H9 (cell line): ENCODE data around the gene CAMTA1. TPM values are rescaled to one million over a fixed set of nuclear protein-coding genes. Genes with fewer than 3 reads are reported as not detected.

Source experiments
- DNase-seq: peaks from one replicate; pipeline ENCODE4 v3.0.0-alpha.2; 2017
- H2AFZ ChIP-seq: one replicate; pipeline ENCODE4 v1.6.1; 2013; ENCODE audit warnings: mild to moderate bottlenecking, low read length, control low read depth, moderate library complexity
- H2AK5ac ChIP-seq: 2 replicates; pipeline ENCODE4 v1.6.1; 2013; ENCODE audit warnings: low read length, control low read depth, mixed read lengths; ENCODE audit not compliant: insufficient read length
- H2BK120ac ChIP-seq: one replicate; pipeline ENCODE4 v1.6.1; 2013; ENCODE audit warnings: low read depth, mild to moderate bottlenecking, low read length, control low read depth, inconsistent platforms; ENCODE audit not compliant: poor library complexity, severe bottlenecking
- H2BK12ac ChIP-seq: 2 replicates; pipeline ENCODE4 v1.6.1; 2013; ENCODE audit warnings: low read length, control low read depth, mixed read lengths, low read depth; ENCODE audit not compliant: insufficient read length
- H2BK15ac ChIP-seq: 2 replicates; pipeline ENCODE4 v1.6.1; 2013; ENCODE audit warnings: low read depth, low read length, control low read depth
- H2BK20ac ChIP-seq: one replicate; pipeline ENCODE4 v1.6.1; 2013; ENCODE audit warnings: low read depth, mild to moderate bottlenecking, low read length, control low read depth, inconsistent platforms; ENCODE audit not compliant: poor library complexity, severe bottlenecking
- H2BK5ac ChIP-seq: 2 replicates; pipeline ENCODE4 v1.6.1; 2013; ENCODE audit warnings: low read length, control low read depth, mixed read lengths; ENCODE audit not compliant: insufficient read length
- H3K14ac ChIP-seq: 2 replicates; pipeline ENCODE4 v1.6.1; 2013; ENCODE audit warnings: low read length, control low read depth; ENCODE audit not compliant: insufficient read depth
- H3K18ac ChIP-seq: 2 replicates; pipeline ENCODE4 v1.6.1; 2013; ENCODE audit warnings: low read depth, mild to moderate bottlenecking, mixed read lengths, low read length, control low read depth; ENCODE audit not compliant: insufficient read length
- H3K23ac ChIP-seq: 2 replicates; pipeline ENCODE4 v1.6.1; 2013; ENCODE audit warnings: low read length, control low read depth, mixed read lengths, low read depth; ENCODE audit not compliant: insufficient read length
- H3K23me2 ChIP-seq: 2 replicates; pipeline ENCODE4 v1.6.1; 2013; ENCODE audit warnings: low read depth, mild to moderate bottlenecking, mixed read lengths, low read length, control low read depth; ENCODE audit not compliant: insufficient read length, poor library complexity, severe bottlenecking
- H3K27ac ChIP-seq: 2 replicates; pipeline ENCODE4 v1.5.1; 2013; ENCODE audit warnings: low read length, control low read depth, mixed read lengths, low read depth; ENCODE audit not compliant: insufficient read length
- H3K27me3 ChIP-seq: 2 replicates; pipeline ENCODE4 v1.6.1; 2013; ENCODE audit warnings: low read length, control low read depth, inconsistent platforms; ENCODE audit not compliant: insufficient read depth
- H3K4ac ChIP-seq: 2 replicates; pipeline ENCODE4 v1.6.1; 2013; ENCODE audit warnings: low read depth, mild to moderate bottlenecking, control low read depth, inconsistent platforms, low read length, moderate library complexity
- H3K4me1 ChIP-seq: 2 replicates; pipeline ENCODE4 v1.6.1; 2013; ENCODE audit warnings: low read length, control low read depth, inconsistent platforms; ENCODE audit not compliant: insufficient read depth
- H3K4me2 ChIP-seq: 2 replicates; pipeline ENCODE4 v1.6.1; 2013; ENCODE audit warnings: low read length, control low read depth, mixed read lengths; ENCODE audit not compliant: insufficient read length, insufficient read depth
- H3K56ac ChIP-seq: 2 replicates; pipeline ENCODE4 v1.6.1; 2013; ENCODE audit warnings: low read depth, mild to moderate bottlenecking, mixed read lengths, low read length, control low read depth; ENCODE audit not compliant: insufficient read length
- H3K79me1 ChIP-seq: 2 replicates; pipeline ENCODE4 v1.6.1; 2013; ENCODE audit warnings: low read depth, mild to moderate bottlenecking, moderate library complexity, low read length, control low read depth, inconsistent platforms; ENCODE audit not compliant: insufficient read depth, poor library complexity, severe bottlenecking
- H3K79me2 ChIP-seq: 2 replicates; pipeline ENCODE4 v1.6.1; 2013; ENCODE audit warnings: low read length, control low read depth, inconsistent platforms; ENCODE audit not compliant: insufficient read depth
- H3K9ac ChIP-seq: 2 replicates; pipeline ENCODE4 v1.6.1; 2013; ENCODE audit warnings: low read length, control low read depth, mixed read lengths; ENCODE audit not compliant: insufficient read length; ENCODE audit errors: extremely low read depth
- H3K9me3 ChIP-seq: one replicate; pipeline ENCODE4 v1.6.1; 2013; ENCODE audit warnings: low read depth, low read length, inconsistent platforms; ENCODE audit not compliant: control insufficient read depth
- H3T11ph ChIP-seq: one replicate; pipeline ENCODE4 v1.6.1; 2013; ENCODE audit warnings: mild to moderate bottlenecking, low read length, control low read depth, inconsistent platforms
- H4K20me1 ChIP-seq: one replicate; pipeline ENCODE4 v1.6.1; 2013; ENCODE audit not compliant: control insufficient read depth, insufficient read length, insufficient read depth
- H4K5ac ChIP-seq: 2 replicates; pipeline ENCODE4 v1.6.1; 2013; ENCODE audit warnings: low read depth, mild to moderate bottlenecking, mixed read lengths, low read length, control low read depth; ENCODE audit not compliant: insufficient read length
- H4K8ac ChIP-seq: replicated peaks from 2 replicates; pipeline ENCODE4 v1.6.1; 2013; ENCODE audit warnings: low read length, control low read depth, mixed read lengths, low read depth; ENCODE audit not compliant: insufficient read length
- H4K91ac ChIP-seq: 2 replicates; pipeline ENCODE4 v1.6.1; 2013; ENCODE audit warnings: low read depth, mild to moderate bottlenecking, moderate library complexity, mixed read lengths, low read length, control low read depth; ENCODE audit not compliant: insufficient read length
- H3K27ac Mint-ChIP-seq, 3 experiments: 2 replicates in 2 of 3; 3 replicates in 1 of 3; pipeline ENCODE4 v1.8.0; 2020 to 2021; ENCODE audit warnings: mixed read lengths in 3 of 3, mild to moderate bottlenecking in 1 of 3, moderate library complexity in 1 of 3
- H3K27me3 Mint-ChIP-seq: 2 replicates; pipeline ENCODE4 v1.8.0; 2021; ENCODE audit warnings: low read depth, mild to moderate bottlenecking, moderate library complexity, mixed read lengths
- H3K36me3 Mint-ChIP-seq, 3 experiments: 2 replicates in 2 of 3; 3 replicates in 1 of 3; pipeline ENCODE4 v1.8.0; 2020 to 2021; ENCODE audit warnings: low read depth in 3 of 3, mixed read lengths in 3 of 3; ENCODE audit not compliant: insufficient read depth in 1 of 3
- H3K4me1 Mint-ChIP-seq, 2 experiments: 2 replicates each; pipeline ENCODE4 v1.8.0; 2020; ENCODE audit warnings: mixed read lengths in 2 of 2
- H3K4me3 Mint-ChIP-seq, 2 experiments: 2 replicates in 1 of 2; 3 replicates in 1 of 2; pipeline ENCODE4 v1.8.0; 2020 to 2021; ENCODE audit warnings: mild to moderate bottlenecking in 2 of 2, mixed read lengths in 2 of 2, moderate library complexity in 1 of 2
- H3K9me3 Mint-ChIP-seq, 2 experiments: 2 replicates in 1 of 2; 3 replicates in 1 of 2; pipeline ENCODE4 v1.8.0; 2020; ENCODE audit warnings: mild to moderate bottlenecking in 2 of 2, mixed read lengths in 2 of 2, moderate library complexity in 1 of 2
- WGBS: extraction: QIAGEN DNeasy Blood & Tissue Kit; methylation state at CpG from one replicate; pipeline ENCODE4 v1.1.7; 2013; ENCODE audit warnings: missing lambda C conversion rate, low lambda C conversion rate, mixed read lengths; ENCODE audit not compliant: insufficient read length; ENCODE audit errors: extremely low coverage; 5-methylcytosine and 5-hydroxymethylcytosine counted together
- total RNA-seq: library from RNA; stranded (reverse); gene quantifications from 2 replicates; pipeline ENCODE4 v1.2.1, GENCODE V29; 2021
- TF ChIP-seq, protein P1 (sequence below): fragments of 200-600 bp; sonication (generic); conservative IDR thresholded peaks from 3 replicates; pipeline ENCODE4 v1.8.0; 2021; ENCODE audit warnings: antibody characterized with exemption, mild to moderate bottlenecking

Gene CAMTA1
- total RNA-seq, 1 experiment from 2014 or later, result 115 TPM

DNA sequence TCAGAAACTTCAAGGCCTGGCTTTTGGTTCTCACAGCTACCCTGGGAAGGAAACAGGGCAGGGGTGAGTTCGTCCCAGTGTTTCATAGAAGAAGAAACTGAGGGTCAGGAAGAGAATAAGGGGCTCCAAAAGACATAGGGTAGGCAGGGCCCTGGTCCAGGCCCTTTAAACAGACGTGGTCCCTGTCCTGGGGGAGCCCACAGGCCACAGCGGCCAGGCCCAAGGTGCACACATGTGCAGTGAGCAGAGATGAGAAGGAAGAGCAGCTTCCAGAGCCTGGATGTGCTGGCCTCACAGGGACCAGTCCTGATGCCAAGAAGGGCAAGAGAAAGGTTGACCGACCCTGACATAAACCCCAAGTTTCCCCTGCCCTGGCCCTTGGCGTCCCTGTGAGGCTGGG is 690.4 kb downstream of the CAMTA1 start:
- Histone ChIP-seq H3T11ph (no peak overlapping the region), H3K79me1 (no peaks in the 10 kb centered on the region), H2AFZ (no peak overlapping the region), H3K4me2 (no peak overlapping the region), H4K20me1 (peaks cover 2% of the 10 kb centered on the region), H3K27me3 (no peaks in the 10 kb centered on the region), H2BK20ac (no peak overlapping the region), H2BK5ac (no peak overlapping the region), H2BK12ac (no peak overlapping the region), H3K9me3 (no peaks in the 10 kb centered on the region), H3K18ac (no peak overlapping the region), H4K5ac (no peak overlapping the region), H4K8ac (no peak overlapping the region), H3K27ac (no peak overlapping the region), H2AK5ac (no peak overlapping the region), H3K23me2 (no peaks in the 10 kb centered on the region), H3K9ac (no peak overlapping the region), H3K79me2 (no peaks in the 10 kb centered on the region), H3K23ac (no peak overlapping the region), H3K4me1 (no peaks in the 10 kb centered on the region), H3K4ac (no peak overlapping the region), H2BK120ac (no peak overlapping the region), H3K56ac (no peak overlapping the region), H2BK15ac (no peak overlapping the region), H4K91ac (no peak overlapping the region), H3K14ac (no peak overlapping the region)
- DNase-seq, result no peak
- Mint-ChIP-seq H3K27ac (0 out of 7 replicates have a peak overlapping the region, but pooled peaks of 1 of the 3 experiments have one; percentile 61), H3K4me1 (0 out of 4 replicates have a peak, but pooled peaks cover 0 to 2% of the 10 kb centered on the region in 2 experiments), H3K27me3 (no peaks in the 10 kb centered on the region), H3K4me3 (no peak overlapping the region), H3K9me3 (no peaks in the 10 kb centered on the region), H3K36me3 (no peaks in the 10 kb centered on the region)
- TF ChIP-seq, protein P1, sequence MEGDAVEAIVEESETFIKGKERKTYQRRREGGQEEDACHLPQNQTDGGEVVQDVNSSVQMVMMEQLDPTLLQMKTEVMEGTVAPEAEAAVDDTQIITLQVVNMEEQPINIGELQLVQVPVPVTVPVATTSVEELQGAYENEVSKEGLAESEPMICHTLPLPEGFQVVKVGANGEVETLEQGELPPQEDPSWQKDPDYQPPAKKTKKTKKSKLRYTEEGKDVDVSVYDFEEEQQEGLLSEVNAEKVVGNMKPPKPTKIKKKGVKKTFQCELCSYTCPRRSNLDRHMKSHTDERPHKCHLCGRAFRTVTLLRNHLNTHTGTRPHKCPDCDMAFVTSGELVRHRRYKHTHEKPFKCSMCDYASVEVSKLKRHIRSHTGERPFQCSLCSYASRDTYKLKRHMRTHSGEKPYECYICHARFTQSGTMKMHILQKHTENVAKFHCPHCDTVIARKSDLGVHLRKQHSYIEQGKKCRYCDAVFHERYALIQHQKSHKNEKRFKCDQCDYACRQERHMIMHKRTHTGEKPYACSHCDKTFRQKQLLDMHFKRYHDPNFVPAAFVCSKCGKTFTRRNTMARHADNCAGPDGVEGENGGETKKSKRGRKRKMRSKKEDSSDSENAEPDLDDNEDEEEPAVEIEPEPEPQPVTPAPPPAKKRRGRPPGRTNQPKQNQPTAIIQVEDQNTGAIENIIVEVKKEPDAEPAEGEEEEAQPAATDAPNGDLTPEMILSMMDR, result no peak
- WGBS, result no CpG with 5 or more reads among the region's 5 CpGs
